Posterior cingulate gyrus (tissue), 11 donors: Measurements from ENCODE around the gene SNAP25.

Source experiments
- DNase-seq, 10 donors: peaks; one replicate each; pipeline versions ENCODE4 v3.0.0 to v3.0.0-alpha.2; 2020 to 2021; ENCODE audit warnings: mixed read lengths in 3 of 10
- intact Hi-C: fragments of 100-400 bp; cut with DNase I; formaldehyde crosslinking; loops from one replicate; pipeline ENCODE4 v1.15.1; 2023

SNAP25 gene

DNA sequence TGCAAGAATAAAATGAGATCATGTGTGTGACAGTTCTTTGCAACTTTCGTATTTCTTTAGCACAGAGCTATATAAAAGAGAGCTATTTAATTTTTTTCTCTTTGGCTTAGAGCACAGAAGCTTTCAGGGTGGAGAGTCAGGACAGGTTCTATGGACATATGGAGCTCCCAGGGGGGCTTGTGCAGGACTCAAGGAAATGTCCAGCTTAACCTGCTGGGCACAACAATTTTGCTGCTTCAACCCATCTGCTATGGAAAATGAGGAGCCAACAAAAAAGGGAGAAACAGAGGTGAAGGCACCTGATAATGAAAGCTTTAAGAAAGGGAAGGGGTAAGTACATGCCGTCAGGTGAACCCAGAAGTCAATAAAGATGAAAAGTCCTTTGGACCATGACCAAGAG lies 5.1 kb upstream of the SNAP25 start:
- intact Hi-C loops = loop anchor here (10.0 kb wide), 1 partner anchor 119 kb away; no protein-coding TSS in a partner anchor
- no peak for DNase-seq

DNA sequence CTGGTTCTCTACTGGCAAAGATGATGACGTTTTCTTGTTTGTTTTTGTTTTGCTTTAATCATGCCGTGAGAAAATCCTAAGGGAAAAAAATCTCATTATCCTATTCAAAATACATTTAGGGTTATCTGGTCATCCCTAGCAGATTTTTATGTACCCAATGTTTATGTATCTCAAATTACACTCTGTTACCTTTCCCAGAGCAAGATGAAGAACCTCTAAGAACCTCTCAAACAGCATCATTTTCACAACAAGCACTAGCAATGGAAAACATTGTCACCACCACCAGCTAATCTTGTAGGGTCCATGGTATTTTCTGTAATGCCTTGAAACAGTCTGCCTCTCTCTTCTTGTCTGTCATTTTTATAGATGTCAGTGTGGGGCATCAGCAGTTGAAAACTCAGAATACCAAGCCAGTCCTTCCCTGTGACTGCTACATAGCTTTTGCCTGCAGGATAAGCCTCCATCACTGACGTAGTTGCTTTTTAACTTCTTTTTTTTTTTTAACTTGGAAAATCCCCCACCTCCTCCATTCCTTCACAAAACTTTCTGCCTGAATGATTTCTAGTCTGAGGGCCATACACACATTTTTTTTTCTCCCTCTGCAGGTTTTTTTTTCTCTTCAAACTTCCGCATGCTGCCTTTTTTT lies 2.4 kb upstream of the SNAP25 start:
- intact Hi-C loops = loop anchor here (10.0 kb wide), 1 partner anchor 121 kb away; no protein-coding TSS in a partner anchor
- DNase-seq = no peak

DNA sequence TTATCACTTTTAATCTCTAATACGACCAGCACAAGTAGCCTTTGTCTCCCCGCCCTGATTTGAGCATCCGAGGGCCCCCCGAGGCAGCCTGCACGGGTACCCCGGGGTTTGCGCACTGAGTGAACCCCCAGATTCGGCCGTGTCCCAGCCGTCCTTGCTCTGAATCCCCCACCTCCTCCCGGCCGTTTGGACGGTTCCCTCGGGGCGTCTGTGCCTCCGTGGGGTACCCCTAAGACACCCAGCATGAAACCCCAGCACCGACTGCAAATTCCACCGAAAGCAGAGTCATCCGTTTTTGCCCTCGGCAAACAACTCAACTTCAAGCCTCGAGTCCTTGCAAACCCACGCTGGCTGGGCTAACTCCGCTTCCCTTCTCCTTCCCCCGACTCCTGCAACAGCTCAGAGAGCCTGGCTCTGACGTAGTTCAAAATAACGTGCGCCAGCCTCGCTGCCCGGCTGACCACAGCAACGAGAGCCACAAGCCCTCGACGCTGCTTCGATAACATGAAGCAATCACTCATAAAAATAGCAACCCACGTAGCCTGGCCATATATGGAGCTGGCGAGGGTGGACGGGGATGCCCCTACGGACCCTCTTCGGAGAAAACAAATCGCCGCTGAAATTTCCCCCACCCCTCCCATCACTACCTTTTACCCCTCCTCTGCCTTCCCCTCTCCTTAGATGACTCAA lies 764 bp upstream of the SNAP25 start:
- DNase-seq = peak; percentile 49 to 95 (median 76)
- intact Hi-C loops = loop anchor here (2.0 to 10.0 kb wide), 3 partner anchors 45 to 217 kb away; partner anchors contain the start of genes MKKS and SLX4IP

DNA sequence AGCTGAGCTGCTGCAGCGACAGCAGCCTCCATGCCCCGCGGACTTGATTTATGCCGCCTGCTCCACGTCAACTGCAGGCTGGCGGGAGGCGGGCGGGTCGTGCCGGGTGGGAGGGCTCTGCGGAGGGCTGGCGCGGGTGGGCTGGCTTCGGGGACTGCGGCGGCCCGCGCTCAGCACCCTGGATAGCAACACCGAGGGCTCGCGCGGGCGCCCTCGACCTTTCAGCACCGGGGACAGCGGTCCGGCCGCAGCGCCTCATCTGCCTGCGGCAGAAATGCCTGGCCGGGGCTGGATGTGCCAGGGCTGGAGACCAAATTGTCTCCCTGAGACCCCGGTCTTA lies 792 bp downstream of the SNAP25 start:
- intact Hi-C loops = loop anchor here (2.0 to 10.0 kb wide), 3 partner anchors 47 to 215 kb away; partner anchors contain the start of genes MKKS and SLX4IP
- DNase-seq = peak; percentile 70 to 96 (median 75)

DNA sequence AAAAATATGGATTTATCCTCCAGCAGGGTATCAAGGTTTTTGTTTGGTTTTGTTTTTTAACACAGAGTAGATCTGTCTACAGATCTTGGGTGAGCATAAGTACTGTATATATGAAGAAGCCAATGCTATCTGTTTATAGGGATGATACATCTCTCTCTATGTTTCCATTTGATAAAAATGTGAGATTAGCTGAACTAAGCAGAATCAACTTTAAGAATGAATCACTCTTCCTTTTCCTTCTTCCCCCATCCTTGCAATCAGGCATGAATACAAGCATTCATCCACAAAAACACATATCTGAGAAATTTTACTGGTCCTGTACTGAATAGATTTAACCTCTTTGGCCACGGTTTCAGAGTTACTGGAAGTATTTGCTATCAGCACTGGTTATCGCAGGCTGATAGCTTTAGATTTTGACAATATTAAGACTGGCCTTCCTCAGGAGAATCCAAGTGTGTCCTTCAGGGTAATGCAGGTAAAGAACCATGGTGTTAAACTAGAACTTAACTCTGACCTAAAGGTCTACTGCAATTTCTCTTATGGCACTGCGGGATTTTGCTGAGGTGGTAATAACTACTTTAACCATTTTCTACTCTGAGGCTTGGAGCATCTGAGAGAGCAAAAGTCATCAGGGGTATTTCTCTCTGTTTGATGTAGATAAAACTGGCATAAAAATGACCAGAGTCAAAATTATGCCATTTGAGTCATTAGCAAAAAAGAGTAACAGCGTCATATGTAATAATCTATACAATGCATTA lies 1.5 kb downstream of the SNAP25 start:
- DNase-seq = no peak
- intact Hi-C loops = loop anchor here (2.0 to 10.0 kb wide), 3 partner anchors 47 to 215 kb away; partner anchors contain the start of genes MKKS and SLX4IP

DNA sequence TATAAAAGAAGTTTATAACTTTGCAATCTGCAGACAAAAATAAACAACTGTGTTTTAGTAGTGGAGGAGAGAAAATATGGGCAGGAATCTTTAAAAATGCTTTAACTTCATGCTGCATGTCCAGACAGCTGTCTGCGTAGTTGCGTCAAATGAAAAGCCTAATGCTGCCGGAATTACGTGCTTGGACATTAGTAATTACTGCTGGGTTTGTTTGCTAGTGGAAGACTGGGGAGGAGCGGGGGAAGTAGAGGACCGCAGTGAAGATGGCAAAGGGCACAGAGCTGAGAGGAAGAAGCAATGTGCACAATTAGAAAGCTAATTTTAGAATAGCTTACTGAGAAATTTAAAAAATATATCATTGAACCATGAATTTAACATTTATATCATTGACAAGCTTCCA lies 2.4 kb downstream of the SNAP25 start:
- intact Hi-C loops = no loop called here
- DNase-seq = no peak

DNA sequence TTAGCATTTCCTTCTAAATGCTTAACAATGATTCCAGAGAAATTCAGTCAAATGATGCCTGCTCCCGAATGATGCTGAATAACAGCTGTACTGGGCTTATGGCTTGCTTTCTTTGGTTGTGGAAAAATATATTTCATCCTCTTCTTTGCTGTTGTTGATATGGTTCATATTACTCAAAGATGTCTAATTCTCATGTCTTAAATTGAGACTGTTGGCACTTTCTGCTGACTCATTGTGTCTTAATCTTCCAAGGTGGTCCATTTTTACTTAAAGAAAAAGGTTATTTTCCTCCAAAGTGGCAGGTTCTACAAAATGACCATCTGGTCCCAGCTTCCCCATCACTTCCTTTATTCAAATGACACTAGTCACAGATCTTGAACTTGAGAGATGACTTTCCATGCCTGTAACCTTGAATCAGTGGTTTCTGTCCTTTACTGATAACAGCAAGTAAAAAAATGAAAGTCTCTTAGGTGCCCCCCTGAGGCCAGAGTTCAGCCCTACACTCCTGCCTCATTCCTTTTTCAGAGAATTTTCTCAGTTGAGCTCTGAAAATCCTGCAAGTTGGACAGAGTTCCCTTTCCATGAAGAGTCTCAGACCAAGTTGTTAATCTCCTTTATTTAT lies 6.9 kb downstream of the SNAP25 start:
- DNase-seq = no peak
- intact Hi-C loops = no loop called here

DNA sequence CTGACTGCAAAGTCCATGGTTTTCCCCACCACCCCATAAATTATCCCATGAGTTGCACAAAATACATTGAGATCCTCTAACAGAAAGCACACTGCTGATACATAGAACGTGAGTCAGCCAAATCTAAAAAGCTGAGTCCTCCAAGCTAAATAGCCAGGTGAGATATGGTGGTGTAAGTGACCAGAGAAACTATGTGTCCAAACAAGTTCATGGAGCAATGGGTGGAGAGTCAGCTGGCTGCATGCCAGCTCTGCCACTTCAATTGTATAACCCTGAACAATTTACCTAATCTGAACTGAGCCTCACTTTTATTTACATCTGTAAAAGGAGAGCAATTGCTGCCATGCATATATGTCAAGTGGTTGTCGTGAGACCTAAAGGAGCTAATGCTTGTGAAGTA lies 9.7 kb downstream of the SNAP25 start:
- no peak for DNase-seq
- intact Hi-C loops = no loop called here

DNA sequence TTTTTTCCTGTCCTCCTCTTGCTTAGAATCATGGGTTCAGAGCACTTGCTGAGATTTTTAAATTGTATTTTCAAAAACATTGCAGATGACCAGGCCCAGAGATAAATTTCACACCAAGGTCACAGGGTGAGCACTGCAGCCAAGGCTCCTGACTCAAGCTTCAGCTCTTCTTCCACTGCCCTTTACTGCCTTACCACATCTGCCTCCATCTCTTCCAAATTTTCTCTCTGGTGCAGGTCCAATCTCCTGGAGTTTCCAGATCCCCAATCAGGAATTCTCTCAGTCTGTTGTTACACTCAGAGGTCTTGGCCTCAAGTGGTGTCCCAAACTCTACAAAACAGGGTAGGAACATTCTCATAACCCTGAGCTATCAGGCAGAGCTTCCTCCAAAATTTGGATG lies 12.7 kb downstream of the SNAP25 start:
- DNase-seq = no peak
- intact Hi-C loops = no loop called here

DNA sequence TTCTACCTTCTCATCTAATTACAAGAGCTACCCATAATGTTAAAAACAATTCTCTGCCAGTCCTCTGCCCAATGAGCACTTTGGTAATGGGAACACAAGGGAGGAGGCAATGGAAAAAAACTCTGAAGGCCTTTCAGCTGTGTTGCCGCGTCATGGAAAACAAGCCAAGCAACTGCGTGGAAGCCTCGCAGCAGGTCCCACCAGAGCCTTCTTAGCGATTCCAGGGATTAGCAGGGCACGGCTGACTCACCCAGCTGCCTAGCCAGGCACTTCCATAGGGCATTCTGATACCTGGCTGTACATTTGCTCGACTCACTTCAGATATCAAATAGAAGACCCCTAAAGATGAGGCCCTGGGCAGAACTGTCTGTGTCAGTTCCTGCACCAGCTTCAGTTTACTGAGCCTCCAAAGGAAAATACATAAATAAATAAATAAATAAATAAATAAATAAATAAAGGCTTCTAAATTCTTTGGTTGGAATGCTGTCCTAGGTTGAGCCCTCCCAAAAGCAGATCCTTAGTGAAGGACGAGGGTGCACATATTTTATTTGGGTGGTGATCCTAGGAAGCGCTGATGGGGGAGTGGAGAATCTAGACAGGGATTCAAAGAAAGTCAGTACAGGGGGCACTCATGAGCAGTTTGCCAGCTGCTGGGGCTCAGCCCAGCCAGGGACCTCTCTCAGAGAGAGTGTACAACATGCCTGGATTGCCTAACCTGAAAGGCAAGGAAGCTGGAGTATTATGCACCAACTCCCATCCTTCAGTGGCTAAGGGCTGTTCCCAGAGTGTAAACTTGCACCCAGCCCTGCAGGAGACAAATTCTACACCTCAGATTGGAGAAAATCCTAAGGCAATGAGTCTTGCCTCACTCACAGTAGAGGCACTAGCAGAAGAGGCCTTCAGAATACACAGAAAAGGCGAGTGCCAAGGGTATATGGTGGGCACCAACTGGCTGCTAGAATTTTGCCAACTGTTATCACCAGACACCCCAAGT lies 18.2 kb downstream of the SNAP25 start:
- intact Hi-C loops = no loop called here

DNA sequence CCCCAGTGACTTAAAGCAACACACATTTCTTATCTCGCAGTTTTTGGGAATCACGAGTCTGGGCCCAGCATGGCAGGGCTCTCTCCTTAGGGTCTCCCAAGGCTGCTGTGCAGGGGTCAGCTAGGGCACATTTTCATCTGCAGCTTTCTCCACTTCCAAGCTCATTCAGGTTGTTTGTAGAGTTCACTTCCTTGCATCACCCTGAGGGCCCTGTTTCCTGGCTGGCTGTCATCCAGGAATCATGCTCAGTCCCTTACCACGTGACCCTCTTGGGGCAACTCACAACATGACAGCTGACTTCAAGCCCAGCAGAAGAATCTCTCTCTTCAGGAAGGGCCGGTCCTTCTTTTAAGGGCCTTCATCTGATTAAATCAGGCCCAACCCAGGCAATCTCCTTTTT lies 21.3 kb downstream of the SNAP25 start:
- DNase-seq = no peak
- intact Hi-C loops = no loop called here

More for the DNA sequence above, 18.2 kb downstream of the SNAP25 start:
- peak in 1 of 10 donors; percentile 85 for DNase-seq

DNA sequence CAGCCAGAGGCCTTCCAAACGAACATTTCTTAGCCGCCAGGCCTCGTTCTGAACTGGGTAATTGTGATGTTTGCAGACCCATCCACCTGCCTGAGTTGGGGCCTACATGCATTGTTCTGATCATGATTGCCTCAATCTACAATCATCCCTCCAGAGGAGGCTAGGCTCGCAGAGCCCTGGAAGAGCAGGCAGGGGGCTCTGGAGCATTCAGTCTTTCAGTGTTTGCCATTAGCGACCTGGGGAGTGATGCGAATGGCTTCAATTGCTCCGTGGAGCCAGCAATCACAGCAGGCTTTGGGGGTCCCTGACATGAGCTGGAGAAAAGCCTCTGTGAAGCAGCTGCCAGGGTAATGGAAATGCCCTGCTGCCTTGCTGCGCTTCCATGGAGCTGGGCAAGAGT lies 22.0 kb downstream of the SNAP25 start:
- intact Hi-C loops = no loop called here
- no peak for DNase-seq

DNA sequence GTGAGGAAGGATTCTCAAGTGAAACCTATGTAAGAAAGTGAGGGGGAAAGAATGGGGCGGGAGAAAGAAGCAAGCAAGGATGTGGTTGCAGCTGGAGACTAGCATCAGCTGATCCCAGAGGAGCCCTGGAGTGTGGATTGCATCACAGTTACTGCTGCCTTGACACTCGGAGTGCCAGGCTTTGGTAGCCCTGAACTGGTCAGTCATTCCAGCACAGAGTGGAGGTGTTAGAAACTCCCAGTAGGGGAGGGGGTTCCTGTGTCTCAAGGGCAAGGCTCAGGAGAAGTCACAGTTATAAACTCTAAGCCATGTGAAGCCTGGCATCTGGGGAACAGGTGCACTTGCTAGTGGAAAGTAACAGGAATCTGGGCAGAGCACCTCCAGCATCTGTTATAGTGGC lies 23.5 kb downstream of the SNAP25 start:
- DNase-seq = no peak
- intact Hi-C loops = no loop called here

DNA sequence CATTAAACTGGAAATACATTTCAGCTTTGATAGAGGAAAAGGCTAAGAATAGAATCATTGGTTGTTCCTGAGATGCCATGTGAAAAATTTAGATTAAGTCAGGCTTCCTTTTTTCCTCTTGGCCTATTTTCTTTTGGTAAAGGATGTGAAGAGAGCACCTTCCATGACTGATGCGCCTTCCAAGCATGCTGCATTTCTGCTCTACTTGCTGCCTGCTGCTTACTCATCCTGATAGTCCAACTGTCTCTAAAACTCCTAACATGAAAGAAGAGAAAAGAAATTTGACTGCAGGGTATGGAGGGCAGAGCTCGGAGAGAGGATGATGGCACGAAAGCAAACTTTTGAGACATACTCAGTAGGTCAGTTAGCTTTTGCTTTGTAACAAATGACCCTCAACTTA lies 28.8 kb downstream of the SNAP25 start:
- intact Hi-C loops = no loop called here

DNA sequence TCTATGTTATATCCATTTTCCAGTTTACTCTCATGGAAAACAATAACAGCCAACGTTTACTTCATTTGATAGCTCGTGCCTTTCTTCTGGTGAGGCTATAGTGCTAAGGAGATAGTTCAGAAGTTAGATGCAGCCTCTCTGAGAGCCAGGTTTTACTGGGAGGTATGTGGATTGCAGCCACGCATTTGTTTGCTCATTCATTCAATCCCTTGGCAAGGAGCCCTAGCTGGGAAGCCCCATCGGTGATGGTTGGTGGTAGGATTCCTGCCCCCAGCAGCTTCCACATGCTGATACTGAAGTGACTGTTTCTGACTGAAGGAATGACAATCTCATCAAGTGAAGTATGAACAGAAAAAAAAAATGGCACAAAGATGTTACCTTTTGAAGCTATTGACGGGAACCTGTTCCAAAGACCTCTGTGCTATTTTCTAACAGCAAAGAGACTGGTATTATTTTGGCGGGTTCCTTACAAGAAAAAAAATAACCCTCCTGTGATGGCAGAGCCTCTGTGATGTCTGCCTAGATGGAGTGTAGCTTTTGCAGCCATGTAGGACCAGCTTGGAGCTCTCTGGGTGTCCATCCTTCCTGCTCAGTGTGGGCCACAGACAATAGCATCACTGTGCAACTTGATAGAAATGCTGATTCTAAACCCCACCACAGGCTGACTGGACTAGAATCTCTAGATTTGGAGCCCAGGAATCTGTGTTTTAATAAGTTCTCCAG lies 30.6 kb downstream of the SNAP25 start:
- DNase-seq = no peak
- intact Hi-C loops = no loop called here

More for the DNA sequence above, 28.8 kb downstream of the SNAP25 start:
- DNase-seq = peak in 1 of 10 donors; percentile 61

DNA sequence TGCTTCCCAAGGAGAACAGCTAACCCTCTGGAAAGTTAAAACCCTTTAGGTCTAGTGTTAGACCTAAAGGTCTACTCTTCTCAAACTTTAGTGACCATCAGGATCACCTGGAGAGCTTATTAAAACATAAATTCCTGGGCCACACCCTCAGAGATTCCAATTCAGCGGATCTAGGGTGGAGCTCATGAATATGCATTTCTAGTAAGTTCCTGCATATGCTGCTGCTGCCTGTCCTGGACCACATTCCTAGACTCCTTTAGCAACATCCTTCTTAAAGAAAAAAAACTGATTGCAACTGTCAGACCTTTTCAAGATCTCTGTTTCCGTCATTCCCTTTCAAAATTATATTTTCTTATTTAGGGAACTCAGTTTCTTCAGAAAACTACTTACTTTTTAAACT lies 31.2 kb downstream of the SNAP25 start:
- intact Hi-C loops = no loop called here
- DNase-seq = no peak

DNA sequence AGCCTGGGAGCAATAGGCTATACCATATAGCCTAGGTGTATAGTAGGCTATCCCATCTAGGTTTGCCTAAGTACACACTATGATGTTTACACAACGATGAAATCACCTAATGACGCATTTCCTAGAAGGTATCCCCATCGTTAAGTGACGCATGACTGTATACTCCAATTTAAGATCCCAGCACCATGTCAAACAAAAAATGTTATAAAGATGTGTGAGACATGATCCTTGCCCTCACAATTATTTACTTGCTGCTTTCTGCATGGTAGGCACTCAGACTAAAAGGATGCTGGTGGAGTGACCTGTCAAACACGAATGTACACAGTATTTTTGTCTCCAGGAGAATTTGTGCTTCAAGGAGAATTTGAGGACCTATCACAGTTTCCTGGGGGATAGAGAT lies 32.3 kb downstream of the SNAP25 start:
- intact Hi-C loops = no loop called here
- DNase-seq = no peak

DNA sequence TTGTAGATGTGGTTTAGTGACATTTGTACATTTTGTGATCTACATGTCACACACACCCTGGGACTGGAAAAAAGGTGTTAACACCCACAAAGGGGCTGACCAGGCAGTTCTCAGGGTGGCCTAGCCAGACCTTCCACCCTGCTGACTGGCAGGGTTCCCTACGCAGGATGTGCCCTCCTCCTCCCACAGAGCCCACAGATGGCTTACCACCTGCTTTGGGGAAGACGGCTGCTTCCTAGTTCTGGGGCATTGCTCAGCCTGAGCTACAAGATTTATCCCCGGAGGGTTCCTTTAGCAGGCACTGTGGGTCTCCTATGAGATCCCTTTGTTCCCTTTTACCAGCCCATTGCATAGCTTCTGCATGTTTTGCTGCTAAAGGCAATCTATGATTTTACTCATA lies 35.1 kb downstream of the SNAP25 start:
- intact Hi-C loops = no loop called here
- DNase-seq = peak in 2 of 10 donors; percentile 68 to 73

DNA sequence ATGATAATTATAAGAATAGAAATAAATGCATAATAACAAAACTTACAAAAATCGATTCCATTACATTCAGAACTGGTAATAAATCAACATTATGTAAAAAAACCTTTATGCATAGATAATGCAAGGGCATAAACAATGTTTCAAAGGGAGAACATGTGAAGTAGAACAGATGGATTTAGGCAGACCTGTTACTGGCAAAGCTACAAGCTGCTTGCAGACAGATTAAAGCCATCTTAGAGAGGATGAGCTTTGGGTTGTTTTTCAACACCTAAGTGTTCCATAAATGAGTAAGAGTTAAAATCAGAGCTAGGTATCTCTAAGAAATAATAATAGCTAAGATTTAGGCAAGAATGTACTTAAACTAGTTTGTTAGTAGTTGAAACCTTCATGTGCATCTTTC lies 37.2 kb downstream of the SNAP25 start:
- intact Hi-C loops = no loop called here
- no peak for DNase-seq
